Upper lobe of left lung (tissue), 4 donors: ENCODE measurements around the gene PRAC2.

Experiments
- CTCF ChIP-seq, 6 experiments: fragments of 450-650 bp in 4 of 6; fragments of 200-600 bp in 2 of 6; sonication (generic) in 2 of 6; IDR thresholded peaks; one replicate each; pipeline ENCODE4 v1.5.1; 2016 to 2019; ENCODE audit warnings: antibody characterized with exemption in 6 of 6
- POLR2A ChIP-seq, 4 donors: fragments of 450-650 bp; IDR thresholded peaks; one replicate each; pipeline ENCODE4 v1.5.1; 2016 to 2017; ENCODE audit warnings: antibody characterized with exemption in 4 of 4, mild to moderate bottlenecking in 2 of 4
- POLR2AphosphoS5 ChIP-seq, 2 donors: sonication (generic); formaldehyde crosslinking; IDR thresholded peaks; one replicate each; pipeline ENCODE4 v1.5.1; 2017; ENCODE audit warnings: antibody characterized with exemption in 2 of 2

GRCh38 chr17:48692049-48692448 is 30.9 kb upstream of the PRAC2 start:
- TF ChIP-seq POLR2AphosphoS5 (IDR thresholded peaks at IDR 0.05) (no peak), CTCF (IDR thresholded peaks at IDR 0.05) (no peak), POLR2A (IDR thresholded peaks at IDR 0.05) (no peak)
